NCI-H446 (cell line): ENCODE results near the gene CNOT3.
"Not testable (repeated sequence)": the region's sequence is repeated elsewhere in the genome, so short reads cannot be mapped to it uniquely, and the experiment has no call there.

ENCODE experiments used
- DNase-seq, 2 experiments: peaks; one replicate each; lab custom pipeline; 2025; lab: John Stamatoyannopoulos, UW

CNOT3 gene

GRCh38 chr19:54169149-54169740 is 31.7 kb downstream of the CNOT3 start:
- DNase-seq, result no peak

GRCh38 chr19:54171736-54172431 is 34.3 kb downstream of the CNOT3 start:
- not testable (repeated sequence) for DNase-seq

GRCh38 chr19:54172471-54173358 is 35.2 kb downstream of the CNOT3 start, which contains the start of gene TMC4:
TMC4 (minus strand) TSS chr19:54173160; CDS start chr19:54173117, 43 bp downstream.
- DNase-seq, result no peak

GRCh38 chr19:54173359-54173699 is 35.8 kb downstream of the CNOT3 start:
- DNase-seq, result no peak

- no peak for DNase-seq
Measured at GRCh38 chr19:54173951-54174834, 36.6 kb downstream of the CNOT3 start.

- DNase-seq, result peak in 1 of 2 experiments; percentile 29
Measured at GRCh38 chr19:54178581-54179261, 41.2 kb downstream of the CNOT3 start.

GRCh38 chr19:54179262-54179852 is 41.8 kb downstream of the CNOT3 start:
- no peak for DNase-seq

GRCh38 chr19:54179921-54180461 is 42.4 kb downstream of the CNOT3 start:
- DNase-seq, result no peak

- DNase-seq, result no peak
Measured at GRCh38 chr19:54180691-54181091, 43.1 kb downstream of the CNOT3 start.

- not testable (repeated sequence) for DNase-seq
Measured at GRCh38 chr19:54181894-54182293, 44.3 kb downstream of the CNOT3 start.

GRCh38 chr19:54183431-54183830 is 45.9 kb downstream of the CNOT3 start:
- DNase-seq, result no peak

GRCh38 chr19:54186351-54186750 is 48.8 kb downstream of the CNOT3 start:
- DNase-seq, result no peak

GRCh38 chr19:54186934-54187381 is 49.4 kb downstream of the CNOT3 start:
- no peak for DNase-seq

GRCh38 chr19:54188215-54188871 is 50.8 kb downstream of the CNOT3 start:
- DNase-seq, result no peak

- no peak for DNase-seq
Measured at GRCh38 chr19:54189145-54189734, 51.7 kb downstream of the CNOT3 start, which contains the start of gene MBOAT7. MBOAT7 (minus strand) TSS chr19:54189580; CDS start chr19:54188508, 1,072 bp downstream.

- peak; percentile 100 for DNase-seq
Measured at GRCh38 chr19:54189735-54190502, 52.4 kb downstream of the CNOT3 start.

GRCh38 chr19:54190503-54191010 is 53.0 kb downstream of the CNOT3 start:
- DNase-seq, result peak; percentile 99 to 100
